ENCODE data around the gene NR6A1. TPM values are rescaled to one million over a fixed set of nuclear protein-coding genes. Genes with fewer than 3 reads are reported as not detected.

NR6A1 gene
- total and polyA plus RNA-seq, 2 of the 8 experiments (the other 6 are each of a cell fraction or from before 2014, with no cell fraction given) = 93.2 to 237 TPM

DNA sequence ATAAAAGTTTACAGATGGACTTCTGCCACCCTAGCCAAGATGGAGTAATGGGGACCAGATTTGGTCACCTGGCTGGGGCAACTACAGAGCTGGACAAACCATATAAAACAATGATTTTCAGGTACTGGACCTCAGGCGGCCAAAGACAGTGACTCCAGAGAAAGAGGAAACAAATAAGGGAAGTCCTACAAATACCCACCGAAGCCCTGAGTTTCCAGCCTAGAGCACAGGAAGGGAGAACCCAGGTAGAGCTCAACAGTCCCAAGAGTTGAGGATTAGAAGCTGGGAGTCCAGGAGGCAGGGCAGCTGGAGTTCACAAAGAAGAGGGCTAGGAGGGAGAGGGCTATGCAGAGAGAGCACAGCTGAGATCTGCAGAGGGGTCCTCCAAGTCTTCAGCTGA is 157.3 kb downstream of the NR6A1 start (continued):
- TF ChIP-seq CHD2 (IDR thresholded peaks at IDR 0.05; ENCODE audit: low read length) = no peak

All from H1 (cell line).